NCI-H1436 (cell line): ENCODE results near the gene BHLHE41.

Source experiments
- DNase-seq: peaks from one replicate; lab custom pipeline; 2025; lab: John Stamatoyannopoulos, UW

BHLHE41 gene

GRCh38 chr12:26077915-26078702 is 46.7 kb downstream of the BHLHE41 start:
- DNase-seq = no peak
